WTC11 (cell line): Measurements from ENCODE around the gene COA5.

Source experiments
- CREB1 ChIP-seq: sonication (generic); formaldehyde crosslinking; IDR thresholded peaks from 2 replicates; pipeline ENCODE4 v1.8.0; 2023; ENCODE audit warnings: mild to moderate bottlenecking, missing genetic modification reagents
- JUN ChIP-seq: sonication (generic); formaldehyde crosslinking; IDR thresholded peaks from 2 replicates; pipeline ENCODE4 v1.8.0; 2023; ENCODE audit warnings: mild to moderate bottlenecking, missing genetic modification reagents
- NR2C2 ChIP-seq: sonication (generic); formaldehyde crosslinking; IDR thresholded peaks from 2 replicates; pipeline ENCODE4 v1.8.0; 2022; ENCODE audit warnings: mild to moderate bottlenecking, missing genetic modification reagents
- TEAD4 ChIP-seq: sonication (generic); formaldehyde crosslinking; IDR thresholded peaks from 2 replicates; pipeline ENCODE4 v1.8.0; 2022; ENCODE audit warnings: mild to moderate bottlenecking, missing genetic modification reagents
- TF ChIP-seq, protein P1 (sequence below): sonication (generic); formaldehyde crosslinking; IDR thresholded peaks from 2 replicates; pipeline ENCODE4 v1.8.1; 2023; ENCODE audit warnings: mild to moderate bottlenecking, missing genetic modification reagents
- TF ChIP-seq, protein P2 (sequence below): fragments of 200-600 bp; IDR thresholded peaks from 2 replicates; pipeline ENCODE4 v1.8.0; 2022; ENCODE audit warnings: antibody characterized with exemption
- TF ChIP-seq, protein P3 (sequence below): sonication (generic); formaldehyde crosslinking; IDR thresholded peaks from 2 replicates; pipeline ENCODE4 v1.8.1; 2023; ENCODE audit warnings: mild to moderate bottlenecking, missing genetic modification reagents, moderate library complexity
- TF ChIP-seq, protein P4 (sequence below): sonication (generic); formaldehyde crosslinking; IDR thresholded peaks from 2 replicates; pipeline ENCODE4 v1.8.0; 2023; ENCODE audit warnings: mild to moderate bottlenecking, missing genetic modification reagents
- TF ChIP-seq, protein P5 (sequence below): sonication (generic); formaldehyde crosslinking; IDR thresholded peaks from 2 replicates; pipeline ENCODE4 v1.8.0; 2022; ENCODE audit warnings: mild to moderate bottlenecking, missing genetic modification reagents
- TF ChIP-seq, protein P6 (sequence below): sonication (generic); formaldehyde crosslinking; IDR thresholded peaks from 2 replicates; pipeline ENCODE4 v1.8.0; 2022; ENCODE audit warnings: missing genetic modification reagents

DNA sequence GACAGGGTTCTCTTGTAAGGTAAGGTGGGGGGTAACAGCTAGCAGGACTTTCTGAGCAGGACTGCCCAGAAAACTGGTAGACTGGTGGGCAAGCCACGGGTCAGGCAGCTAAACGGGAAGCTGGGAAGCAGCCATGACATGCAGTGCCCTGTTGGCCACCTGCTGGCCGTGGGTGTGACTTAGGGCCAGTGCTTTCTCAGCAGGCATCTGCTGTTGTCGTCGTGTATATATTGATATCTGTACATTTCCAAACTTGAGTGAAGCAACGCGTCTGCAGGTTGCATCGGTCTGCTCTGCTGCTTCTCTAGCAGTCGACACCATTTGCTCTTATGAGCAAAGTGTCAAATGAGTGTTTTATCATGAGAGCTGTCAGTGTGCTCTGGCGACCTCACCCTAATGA lies 31.0 kb downstream of the COA5 start:
- TF ChIP-seq, protein P1, sequence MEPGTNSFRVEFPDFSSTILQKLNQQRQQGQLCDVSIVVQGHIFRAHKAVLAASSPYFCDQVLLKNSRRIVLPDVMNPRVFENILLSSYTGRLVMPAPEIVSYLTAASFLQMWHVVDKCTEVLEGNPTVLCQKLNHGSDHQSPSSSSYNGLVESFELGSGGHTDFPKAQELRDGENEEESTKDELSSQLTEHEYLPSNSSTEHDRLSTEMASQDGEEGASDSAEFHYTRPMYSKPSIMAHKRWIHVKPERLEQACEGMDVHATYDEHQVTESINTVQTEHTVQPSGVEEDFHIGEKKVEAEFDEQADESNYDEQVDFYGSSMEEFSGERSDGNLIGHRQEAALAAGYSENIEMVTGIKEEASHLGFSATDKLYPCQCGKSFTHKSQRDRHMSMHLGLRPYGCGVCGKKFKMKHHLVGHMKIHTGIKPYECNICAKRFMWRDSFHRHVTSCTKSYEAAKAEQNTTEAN (CRISPR knock-in tag): no peak
- TF ChIP-seq, protein P2, sequence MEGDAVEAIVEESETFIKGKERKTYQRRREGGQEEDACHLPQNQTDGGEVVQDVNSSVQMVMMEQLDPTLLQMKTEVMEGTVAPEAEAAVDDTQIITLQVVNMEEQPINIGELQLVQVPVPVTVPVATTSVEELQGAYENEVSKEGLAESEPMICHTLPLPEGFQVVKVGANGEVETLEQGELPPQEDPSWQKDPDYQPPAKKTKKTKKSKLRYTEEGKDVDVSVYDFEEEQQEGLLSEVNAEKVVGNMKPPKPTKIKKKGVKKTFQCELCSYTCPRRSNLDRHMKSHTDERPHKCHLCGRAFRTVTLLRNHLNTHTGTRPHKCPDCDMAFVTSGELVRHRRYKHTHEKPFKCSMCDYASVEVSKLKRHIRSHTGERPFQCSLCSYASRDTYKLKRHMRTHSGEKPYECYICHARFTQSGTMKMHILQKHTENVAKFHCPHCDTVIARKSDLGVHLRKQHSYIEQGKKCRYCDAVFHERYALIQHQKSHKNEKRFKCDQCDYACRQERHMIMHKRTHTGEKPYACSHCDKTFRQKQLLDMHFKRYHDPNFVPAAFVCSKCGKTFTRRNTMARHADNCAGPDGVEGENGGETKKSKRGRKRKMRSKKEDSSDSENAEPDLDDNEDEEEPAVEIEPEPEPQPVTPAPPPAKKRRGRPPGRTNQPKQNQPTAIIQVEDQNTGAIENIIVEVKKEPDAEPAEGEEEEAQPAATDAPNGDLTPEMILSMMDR: no peak
- no peak for TF ChIP-seq TEAD4 (CRISPR knock-in tag)
- TF ChIP-seq CREB1 (CRISPR knock-in tag): no peak
- TF ChIP-seq JUN: no peak
- TF ChIP-seq, protein P3, sequence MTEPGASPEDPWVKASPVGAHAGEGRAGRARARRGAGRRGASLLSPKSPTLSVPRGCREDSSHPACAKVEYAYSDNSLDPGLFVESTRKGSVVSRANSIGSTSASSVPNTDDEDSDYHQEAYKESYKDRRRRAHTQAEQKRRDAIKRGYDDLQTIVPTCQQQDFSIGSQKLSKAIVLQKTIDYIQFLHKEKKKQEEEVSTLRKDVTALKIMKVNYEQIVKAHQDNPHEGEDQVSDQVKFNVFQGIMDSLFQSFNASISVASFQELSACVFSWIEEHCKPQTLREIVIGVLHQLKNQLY (CRISPR knock-in tag): no peak
- TF ChIP-seq NR2C2: no peak
- TF ChIP-seq, protein P4, sequence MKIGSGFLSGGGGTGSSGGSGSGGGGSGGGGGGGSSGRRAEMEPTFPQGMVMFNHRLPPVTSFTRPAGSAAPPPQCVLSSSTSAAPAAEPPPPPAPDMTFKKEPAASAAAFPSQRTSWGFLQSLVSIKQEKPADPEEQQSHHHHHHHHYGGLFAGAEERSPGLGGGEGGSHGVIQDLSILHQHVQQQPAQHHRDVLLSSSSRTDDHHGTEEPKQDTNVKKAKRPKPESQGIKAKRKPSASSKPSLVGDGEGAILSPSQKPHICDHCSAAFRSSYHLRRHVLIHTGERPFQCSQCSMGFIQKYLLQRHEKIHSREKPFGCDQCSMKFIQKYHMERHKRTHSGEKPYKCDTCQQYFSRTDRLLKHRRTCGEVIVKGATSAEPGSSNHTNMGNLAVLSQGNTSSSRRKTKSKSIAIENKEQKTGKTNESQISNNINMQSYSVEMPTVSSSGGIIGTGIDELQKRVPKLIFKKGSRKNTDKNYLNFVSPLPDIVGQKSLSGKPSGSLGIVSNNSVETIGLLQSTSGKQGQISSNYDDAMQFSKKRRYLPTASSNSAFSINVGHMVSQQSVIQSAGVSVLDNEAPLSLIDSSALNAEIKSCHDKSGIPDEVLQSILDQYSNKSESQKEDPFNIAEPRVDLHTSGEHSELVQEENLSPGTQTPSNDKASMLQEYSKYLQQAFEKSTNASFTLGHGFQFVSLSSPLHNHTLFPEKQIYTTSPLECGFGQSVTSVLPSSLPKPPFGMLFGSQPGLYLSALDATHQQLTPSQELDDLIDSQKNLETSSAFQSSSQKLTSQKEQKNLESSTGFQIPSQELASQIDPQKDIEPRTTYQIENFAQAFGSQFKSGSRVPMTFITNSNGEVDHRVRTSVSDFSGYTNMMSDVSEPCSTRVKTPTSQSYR: no peak
- TF ChIP-seq, protein P5, sequence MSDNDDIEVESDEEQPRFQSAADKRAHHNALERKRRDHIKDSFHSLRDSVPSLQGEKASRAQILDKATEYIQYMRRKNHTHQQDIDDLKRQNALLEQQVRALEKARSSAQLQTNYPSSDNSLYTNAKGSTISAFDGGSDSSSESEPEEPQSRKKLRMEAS (CRISPR knock-in tag): no peak
- TF ChIP-seq, protein P6, sequence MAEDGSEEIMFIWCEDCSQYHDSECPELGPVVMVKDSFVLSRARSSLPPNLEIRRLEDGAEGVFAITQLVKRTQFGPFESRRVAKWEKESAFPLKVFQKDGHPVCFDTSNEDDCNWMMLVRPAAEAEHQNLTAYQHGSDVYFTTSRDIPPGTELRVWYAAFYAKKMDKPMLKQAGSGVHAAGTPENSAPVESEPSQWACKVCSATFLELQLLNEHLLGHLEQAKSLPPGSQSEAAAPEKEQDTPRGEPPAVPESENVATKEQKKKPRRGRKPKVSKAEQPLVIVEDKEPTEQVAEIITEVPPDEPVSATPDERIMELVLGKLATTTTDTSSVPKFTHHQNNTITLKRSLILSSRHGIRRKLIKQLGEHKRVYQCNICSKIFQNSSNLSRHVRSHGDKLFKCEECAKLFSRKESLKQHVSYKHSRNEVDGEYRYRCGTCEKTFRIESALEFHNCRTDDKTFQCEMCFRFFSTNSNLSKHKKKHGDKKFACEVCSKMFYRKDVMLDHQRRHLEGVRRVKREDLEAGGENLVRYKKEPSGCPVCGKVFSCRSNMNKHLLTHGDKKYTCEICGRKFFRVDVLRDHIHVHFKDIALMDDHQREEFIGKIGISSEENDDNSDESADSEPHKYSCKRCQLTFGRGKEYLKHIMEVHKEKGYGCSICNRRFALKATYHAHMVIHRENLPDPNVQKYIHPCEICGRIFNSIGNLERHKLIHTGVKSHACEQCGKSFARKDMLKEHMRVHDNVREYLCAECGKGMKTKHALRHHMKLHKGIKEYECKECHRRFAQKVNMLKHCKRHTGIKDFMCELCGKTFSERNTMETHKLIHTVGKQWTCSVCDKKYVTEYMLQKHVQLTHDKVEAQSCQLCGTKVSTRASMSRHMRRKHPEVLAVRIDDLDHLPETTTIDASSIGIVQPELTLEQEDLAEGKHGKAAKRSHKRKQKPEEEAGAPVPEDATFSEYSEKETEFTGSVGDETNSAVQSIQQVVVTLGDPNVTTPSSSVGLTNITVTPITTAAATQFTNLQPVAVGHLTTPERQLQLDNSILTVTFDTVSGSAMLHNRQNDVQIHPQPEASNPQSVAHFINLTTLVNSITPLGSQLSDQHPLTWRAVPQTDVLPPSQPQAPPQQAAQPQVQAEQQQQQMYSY (CRISPR knock-in tag): no peak
